ENCODE measurements around the gene DHDH. TPM values are rescaled to one million over a fixed set of nuclear protein-coding genes. Genes with fewer than 3 reads are reported as not detected.
A peak's percentile ranks its signal among the peaks of the same experiment; 100 is the strongest.

DHDH gene
- total and polyA plus RNA-seq, 2 of the 13 experiments (the other 11 are each of a cell fraction or from before 2014, with no cell fraction given): 0.13 to 0.91 TPM

DNA sequence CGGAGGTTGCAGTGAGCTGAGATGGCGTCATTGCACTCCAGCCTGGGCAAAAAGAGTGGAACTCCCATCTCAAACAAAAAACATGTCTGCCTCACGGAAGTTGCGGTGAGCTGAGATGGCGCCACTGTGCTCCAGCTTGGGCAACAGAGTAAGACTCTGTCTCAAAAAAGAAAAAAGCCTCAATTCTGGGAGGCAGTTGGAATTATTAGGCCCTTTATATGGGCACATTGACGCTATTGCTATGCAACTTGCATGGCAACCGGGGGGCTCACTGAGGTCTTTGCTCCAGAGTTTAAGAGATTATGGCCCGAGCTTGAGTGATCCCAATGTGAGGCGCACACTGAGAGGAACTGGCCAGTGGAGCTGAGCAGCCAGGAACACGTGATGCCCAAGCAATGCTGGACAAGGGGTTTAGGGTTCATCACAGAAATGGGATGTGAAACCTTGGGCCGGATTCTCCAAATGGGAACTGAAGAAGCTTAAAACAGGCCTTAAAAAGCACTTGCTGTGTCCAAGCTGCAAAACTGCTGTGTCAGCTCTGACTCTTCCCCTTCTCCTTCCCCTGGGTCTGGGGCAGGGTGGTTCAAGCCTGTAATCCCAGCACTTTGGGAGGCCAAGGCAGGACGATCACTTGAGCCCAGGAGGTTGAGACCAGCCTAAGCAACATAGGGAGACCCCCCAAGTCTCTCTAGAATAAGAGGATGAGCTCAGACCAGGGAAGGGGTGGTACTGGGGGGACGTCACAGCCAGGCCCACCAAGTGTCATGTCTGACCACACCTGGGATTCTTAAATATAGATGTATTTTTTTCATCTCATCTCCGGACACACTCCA, 34.1 kb downstream of the DHDH start (continued):
- TF ChIP-seq, protein P1, sequence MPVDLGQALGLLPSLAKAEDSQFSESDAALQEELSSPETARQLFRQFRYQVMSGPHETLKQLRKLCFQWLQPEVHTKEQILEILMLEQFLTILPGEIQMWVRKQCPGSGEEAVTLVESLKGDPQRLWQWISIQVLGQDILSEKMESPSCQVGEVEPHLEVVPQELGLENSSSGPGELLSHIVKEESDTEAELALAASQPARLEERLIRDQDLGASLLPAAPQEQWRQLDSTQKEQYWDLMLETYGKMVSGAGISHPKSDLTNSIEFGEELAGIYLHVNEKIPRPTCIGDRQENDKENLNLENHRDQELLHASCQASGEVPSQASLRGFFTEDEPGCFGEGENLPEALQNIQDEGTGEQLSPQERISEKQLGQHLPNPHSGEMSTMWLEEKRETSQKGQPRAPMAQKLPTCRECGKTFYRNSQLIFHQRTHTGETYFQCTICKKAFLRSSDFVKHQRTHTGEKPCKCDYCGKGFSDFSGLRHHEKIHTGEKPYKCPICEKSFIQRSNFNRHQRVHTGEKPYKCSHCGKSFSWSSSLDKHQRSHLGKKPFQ (CRISPR knock-in tag; IDR thresholded peaks at IDR 0.05; ENCODE audit: insufficient replicate concordance): no peak
- no peak for TF ChIP-seq RFXAP (CRISPR knock-in tag; IDR thresholded peaks at IDR 0.05; ENCODE audit: borderline replicate concordance)
- TF ChIP-seq ZNF441 (CRISPR knock-in tag; IDR thresholded peaks at IDR 0.05; ENCODE audit: borderline replicate concordance): no peak
- TF ChIP-seq ZC3H4 (CRISPR knock-in tag; IDR thresholded peaks at IDR 0.05; ENCODE audit: borderline replicate concordance): peak; percentile 97
- TF ChIP-seq FOSL2 (CRISPR knock-in tag; IDR thresholded peaks at IDR 0.05): no peak; the same call in 1 of the 2 replicates
- no peak for TF ChIP-seq LRRFIP1 (CRISPR knock-in tag; conservative IDR thresholded peaks at IDR 0.05)
- TF ChIP-seq, protein P2, sequence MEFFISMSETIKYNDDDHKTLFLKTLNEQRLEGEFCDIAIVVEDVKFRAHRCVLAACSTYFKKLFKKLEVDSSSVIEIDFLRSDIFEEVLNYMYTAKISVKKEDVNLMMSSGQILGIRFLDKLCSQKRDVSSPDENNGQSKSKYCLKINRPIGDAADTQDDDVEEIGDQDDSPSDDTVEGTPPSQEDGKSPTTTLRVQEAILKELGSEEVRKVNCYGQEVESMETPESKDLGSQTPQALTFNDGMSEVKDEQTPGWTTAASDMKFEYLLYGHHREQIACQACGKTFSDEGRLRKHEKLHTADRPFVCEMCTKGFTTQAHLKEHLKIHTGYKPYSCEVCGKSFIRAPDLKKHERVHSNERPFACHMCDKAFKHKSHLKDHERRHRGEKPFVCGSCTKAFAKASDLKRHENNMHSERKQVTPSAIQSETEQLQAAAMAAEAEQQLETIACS (CRISPR knock-in tag; IDR thresholded peaks at IDR 0.05): no peak
- TF ChIP-seq ARID3A (IDR thresholded peaks at IDR 0.05; ENCODE audit: low read depth, low read length): no peak
- TF ChIP-seq ZFYVE20 (CRISPR knock-in tag; IDR thresholded peaks at IDR 0.05; ENCODE audit: borderline replicate concordance, low read depth): no peak
- peak; percentile 62; the same call in 1 of the 2 replicates for TF ChIP-seq SNAPC2 (CRISPR knock-in tag; IDR thresholded peaks at IDR 0.05)
- TF ChIP-seq, protein P3, sequence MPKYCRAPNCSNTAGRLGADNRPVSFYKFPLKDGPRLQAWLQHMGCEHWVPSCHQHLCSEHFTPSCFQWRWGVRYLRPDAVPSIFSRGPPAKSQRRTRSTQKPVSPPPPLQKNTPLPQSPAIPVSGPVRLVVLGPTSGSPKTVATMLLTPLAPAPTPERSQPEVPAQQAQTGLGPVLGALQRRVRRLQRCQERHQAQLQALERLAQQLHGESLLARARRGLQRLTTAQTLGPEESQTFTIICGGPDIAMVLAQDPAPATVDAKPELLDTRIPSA (CRISPR knock-in tag; IDR thresholded peaks at IDR 0.05; ENCODE audit: borderline replicate concordance): no peak
- no peak; the same call in 1 of the 2 replicates for TF ChIP-seq SATB2 (CRISPR knock-in tag; IDR thresholded peaks at IDR 0.05)
- TF ChIP-seq MXD4 (CRISPR knock-in tag; IDR thresholded peaks at IDR 0.05): no peak
- TF ChIP-seq DZIP1 (CRISPR knock-in tag; IDR thresholded peaks at IDR 0.05): no peak
- TF ChIP-seq ZNF792 (CRISPR knock-in tag; IDR thresholded peaks at IDR 0.05): no peak
- no peak for TF ChIP-seq SRY (CRISPR knock-in tag; IDR thresholded peaks at IDR 0.05)
- no peak for TF ChIP-seq ATF1 (CRISPR knock-in tag; IDR thresholded peaks at IDR 0.05)
